Activated CD8-positive, alpha-beta memory T cell treated with anti-CD3 and anti-CD28 coated beads for 1 hour (primary cell): ENCODE data around the gene CD81.

ENCODE experiments used
- DNase-seq, 2 donors: peaks; one replicate each; pipeline ENCODE4 v3.0.0-alpha.2; 2020; ENCODE audit warnings: low read depth in 1 of 2; ENCODE audit errors: extremely low read depth in 1 of 2

CD81 gene

GRCh38 chr11:2388431-2389376, 11.6 kb downstream of the CD81 start:
- no peak for DNase-seq

DNA sequence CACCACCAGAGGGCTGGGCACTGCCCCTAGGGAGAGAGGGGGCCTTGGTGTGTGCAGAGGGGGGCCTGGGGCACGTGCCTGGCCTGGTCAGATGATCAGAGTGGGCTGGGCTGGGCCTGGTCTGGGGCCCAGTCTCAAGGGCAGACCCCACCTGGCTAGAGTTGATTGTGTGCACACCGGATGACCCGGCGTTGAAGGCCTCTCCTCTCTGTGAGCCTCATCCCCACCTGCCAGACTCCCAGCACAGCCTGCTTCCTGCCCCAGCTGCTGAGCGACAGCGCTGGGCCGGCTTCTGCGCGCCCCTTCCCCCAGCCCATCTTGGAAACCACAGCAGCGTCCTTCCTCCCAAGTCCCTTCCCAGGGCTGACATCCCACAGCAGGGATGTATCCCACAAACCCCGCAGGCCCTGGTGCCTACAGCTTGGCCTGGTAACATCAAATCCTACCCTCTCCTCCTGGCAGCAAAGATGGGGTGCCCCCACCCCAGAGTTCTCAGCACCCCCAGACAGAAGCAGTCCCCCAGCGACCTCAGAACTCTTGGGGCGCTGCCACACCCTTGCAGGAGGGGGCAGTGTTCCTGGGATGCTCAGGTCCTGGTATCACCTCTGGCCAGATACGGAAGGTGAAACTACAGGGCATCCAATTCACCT, 12.4 kb downstream of the CD81 start:
- no peak for DNase-seq

DNA sequence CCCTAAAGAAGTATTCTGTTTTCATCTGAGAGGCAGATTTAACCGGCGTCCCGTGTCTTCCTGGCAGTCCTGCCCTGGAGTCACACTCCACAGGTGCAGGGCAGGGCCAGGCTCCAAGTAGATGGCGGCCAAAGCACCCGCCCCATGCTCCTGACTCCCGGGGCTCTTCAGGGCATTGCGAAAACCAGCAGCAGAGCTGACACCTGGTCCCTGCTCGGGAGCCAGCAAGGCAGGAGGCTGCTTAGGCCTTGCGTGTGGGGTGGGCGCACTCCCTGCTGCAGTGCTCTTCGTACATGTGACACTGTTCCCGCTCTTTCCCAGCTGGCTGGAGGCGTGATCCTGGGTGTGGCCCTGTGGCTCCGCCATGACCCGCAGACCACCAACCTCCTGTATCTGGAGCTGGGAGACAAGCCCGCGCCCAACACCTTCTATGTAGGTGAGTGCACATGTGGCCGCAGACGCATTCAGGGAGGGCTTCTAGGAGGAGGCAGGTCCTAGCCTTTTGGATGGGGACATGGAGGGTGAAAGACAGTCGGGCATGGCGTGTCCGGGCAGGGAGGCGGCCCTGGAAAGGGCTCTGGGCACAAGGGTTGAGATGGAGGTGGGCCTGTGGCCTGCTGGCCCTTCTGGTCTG, 13.1 kb downstream of the CD81 start:
- DNase-seq, result no peak

GRCh38 chr11:2390725-2391151, 13.6 kb downstream of the CD81 start:
- DNase-seq, result no peak

- no peak for DNase-seq
Observed at GRCh38 chr11:2391181-2391975, 14.3 kb downstream of the CD81 start.

DNA sequence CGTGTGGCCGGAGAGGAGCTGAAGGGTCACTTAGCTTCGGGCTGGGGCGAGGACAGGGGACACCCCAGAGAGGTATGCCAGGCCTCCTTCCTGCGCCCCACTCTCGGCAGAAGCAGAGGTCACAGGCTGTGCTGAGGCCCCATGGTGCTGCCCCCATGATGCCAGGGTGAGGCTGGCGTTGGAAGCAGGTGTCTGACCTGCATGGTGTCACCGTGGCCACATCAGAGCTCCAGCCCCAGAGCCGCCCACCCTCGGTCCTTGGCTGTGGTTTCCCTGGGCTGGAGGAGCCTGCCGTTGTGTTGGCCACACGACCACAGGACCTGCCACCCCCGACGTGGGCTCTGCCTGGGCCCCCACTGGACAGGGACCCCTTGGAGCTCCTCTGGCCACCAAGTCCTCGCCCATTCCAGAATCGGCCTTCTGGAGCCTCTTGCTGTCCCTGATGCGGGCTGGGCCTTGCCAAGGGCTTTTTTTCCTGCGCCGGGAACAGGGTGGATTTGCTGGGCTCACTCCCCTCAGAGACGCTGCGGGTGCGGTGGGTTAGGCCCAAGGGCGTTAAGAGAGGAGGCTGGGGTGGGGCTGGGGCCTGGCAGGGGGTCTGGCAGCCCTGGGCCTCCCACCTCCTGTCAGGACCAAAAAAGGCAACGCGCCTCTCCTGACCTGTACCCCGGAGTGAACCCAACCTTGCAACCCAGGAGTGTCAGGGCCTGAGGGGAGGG, 15.3 kb downstream of the CD81 start:
- no peak for DNase-seq

GRCh38 chr11:2393111-2393868, 16.2 kb downstream of the CD81 start:
- DNase-seq, result no peak

DNA sequence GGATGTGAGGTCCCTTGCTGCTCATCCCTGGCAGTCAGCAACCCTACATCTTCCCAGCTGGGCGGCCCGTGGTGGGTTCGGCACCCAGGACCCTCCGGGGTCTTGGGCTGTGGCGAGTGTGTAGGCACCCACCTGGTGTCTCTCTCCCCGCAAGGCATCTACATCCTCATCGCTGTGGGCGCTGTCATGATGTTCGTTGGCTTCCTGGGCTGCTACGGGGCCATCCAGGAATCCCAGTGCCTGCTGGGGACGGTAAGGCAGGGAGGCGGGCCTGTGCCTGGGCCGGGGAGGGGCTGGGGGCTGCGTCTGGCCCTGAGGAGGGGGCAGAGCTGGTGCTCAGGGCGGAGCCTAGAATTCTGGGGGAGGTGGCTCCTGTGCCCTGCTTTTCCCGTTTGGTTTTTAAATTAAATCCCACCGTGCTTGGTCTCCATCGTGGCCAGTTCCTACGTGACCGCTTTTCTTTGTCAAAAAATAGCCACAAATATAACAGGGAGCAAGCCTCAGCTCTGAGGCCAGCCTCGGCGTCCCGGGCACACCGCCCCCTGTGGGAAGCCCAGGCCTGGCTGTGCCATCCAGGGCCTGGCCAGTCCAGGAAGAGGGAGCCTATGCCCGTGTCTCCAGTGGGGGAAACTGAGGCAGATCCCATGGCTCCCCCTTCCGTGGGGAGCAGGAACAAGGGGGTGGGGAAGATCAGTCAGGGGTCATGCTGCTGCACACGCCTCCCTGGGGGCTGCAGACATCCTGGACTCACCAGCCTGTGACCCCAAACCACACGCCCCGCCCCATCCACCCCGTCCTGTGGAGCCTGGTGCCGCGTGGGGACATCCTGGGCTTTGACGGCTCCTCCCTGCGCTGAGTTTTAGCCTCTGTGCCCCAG, 17.1 kb downstream of the CD81 start:
- no peak for DNase-seq

DNA sequence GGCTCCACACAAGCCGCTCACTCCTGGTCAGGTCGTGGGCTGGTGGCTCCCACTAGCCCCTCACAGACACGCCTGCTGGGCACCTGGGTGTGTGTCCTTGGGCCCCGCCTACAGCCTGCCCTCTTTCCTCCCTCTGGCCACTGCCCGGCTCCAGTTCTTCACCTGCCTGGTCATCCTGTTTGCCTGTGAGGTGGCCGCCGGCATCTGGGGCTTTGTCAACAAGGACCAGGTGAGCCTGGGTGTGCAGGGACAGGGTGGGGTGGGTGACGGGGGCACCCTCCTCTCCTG, 17.7 kb downstream of the CD81 start:
- DNase-seq, result no peak

DNA sequence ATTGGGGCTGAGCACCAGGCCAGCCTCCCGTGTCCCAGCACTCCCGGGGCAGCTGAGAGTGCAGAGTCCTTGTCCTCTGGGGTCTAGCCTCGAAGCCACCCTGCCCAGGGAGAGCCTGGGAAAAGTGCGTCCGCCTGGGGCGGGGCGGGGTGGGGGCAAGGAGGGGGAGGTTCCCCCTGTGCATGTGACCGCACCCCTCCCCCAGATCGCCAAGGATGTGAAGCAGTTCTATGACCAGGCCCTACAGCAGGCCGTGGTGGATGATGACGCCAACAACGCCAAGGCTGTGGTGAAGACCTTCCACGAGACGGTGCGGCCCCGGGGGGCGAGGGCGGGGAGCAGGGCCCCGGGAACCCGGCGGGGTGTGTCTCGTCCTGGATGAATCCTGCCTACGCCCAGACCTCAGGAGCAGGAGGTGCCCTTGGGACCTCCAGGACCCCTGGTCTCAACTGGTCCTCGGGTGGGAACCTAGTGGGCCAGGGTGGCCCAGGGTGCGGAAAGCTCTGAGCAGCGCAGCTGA, 18.2 kb downstream of the CD81 start:
- no peak for DNase-seq

GRCh38 chr11:2395856-2396255, 18.7 kb downstream of the CD81 start:
- no peak for DNase-seq

GRCh38 chr11:2396471-2396870, 19.4 kb downstream of the CD81 start:
- DNase-seq, result no peak

GRCh38 chr11:2397005-2397404, 19.9 kb downstream of the CD81 start:
- DNase-seq, result no peak

GRCh38 chr11:2398664-2399355, 21.7 kb downstream of the CD81 start:
- DNase-seq, result no peak

DNA sequence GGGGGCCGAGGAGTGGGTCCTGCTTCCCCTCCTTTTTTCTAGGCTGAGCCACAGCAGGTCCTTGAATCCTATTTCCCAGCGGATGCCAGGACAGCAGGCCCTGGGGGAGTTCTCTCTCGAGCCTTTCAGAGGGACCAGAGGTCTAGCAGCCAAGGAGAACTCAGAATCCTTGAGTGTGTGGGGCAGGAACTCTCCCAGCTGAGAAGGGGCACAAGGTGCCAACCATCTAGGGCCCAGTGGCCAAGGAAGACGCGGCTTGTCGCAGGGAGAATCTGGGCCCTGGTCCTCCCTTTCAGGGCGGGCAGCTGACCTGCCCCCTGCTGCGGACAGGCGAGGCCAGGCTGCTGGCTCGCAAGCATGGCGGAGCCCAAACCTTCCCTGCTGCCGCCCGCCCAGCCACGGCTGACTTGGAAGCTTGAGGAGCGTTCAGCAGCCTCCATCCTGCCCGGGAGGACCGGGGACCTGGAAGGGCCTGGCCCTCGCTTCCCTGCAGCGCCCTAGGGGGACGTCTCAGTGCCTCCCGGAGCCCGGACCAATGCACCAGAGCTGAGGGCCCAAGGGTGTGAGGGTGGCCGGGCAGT, 22.5 kb downstream of the CD81 start:
- no peak for DNase-seq

DNA sequence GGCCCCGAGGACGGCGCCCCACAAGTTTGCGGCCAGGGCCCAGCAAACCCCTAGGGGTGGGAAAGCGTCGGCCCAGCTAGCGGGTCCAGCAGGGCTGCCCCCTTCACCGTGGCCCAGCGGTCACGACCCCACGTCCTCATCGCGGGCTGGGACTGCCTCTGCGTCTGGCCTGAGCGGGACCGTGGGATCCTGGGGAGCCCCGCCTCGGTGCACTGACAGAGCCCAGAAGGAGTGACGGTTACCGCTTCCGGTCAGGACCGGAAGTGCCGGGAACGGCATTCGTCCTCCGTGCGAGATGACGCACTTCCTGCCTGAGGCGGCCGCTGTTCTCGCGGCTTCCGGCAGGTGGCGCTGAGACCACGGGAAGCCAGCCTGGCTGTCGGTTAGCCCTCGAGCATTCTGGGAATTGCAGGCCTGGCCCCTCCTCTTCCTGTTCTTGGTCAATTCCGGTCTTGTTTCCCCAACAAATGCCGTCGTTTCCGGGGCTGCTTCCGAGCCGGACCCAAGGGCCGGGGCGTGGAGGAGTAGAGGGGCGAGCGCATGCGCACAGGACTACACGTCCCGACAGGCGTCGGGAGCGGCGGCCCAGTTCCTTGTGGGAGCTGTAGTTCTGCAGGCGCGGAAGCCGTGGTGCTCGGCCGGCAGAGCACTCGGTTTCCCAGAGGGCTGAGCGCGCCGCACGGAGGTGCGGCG, 23.1 kb downstream of the CD81 start, which contains the start of gene TSSC4:
TSS of gene TSSC4 (plus strand) at position 682 of the 693 bp plus-strand sequence. CDS start 1,884 bp downstream, outside the sequence.
- DNase-seq, result peak; percentile 99
